Endothelial cell of umbilical vein (primary cell): Measurements from ENCODE around the gene ADAMTS19. TPM values are rescaled to one million over a fixed set of nuclear protein-coding genes. Genes with fewer than 3 reads are reported as not detected.

Experiments
- BruUV-seq: library from RNA; stranded (reverse); fragments of 400-500 nt; replicated peaks from 2 replicates; lab custom pipeline; 2021; lab: Mats Ljungman, UMichigan
- CTCF ChIA-PET: fragments of 300-600, 350-600 bp; sonication (Branson Sonifier 250); formaldehyde crosslinking; loops from one replicate; lab custom pipeline; 2021; ENCODE audit warnings: antibody characterized with exemption, inconsistent platforms; lab: Charles Lee
- POLR2A ChIA-PET: fragments of 300-600, 350-600 bp; sonication (Branson Sonifier 250); formaldehyde crosslinking; loops from one replicate; lab custom pipeline; 2021; ENCODE audit warnings: antibody characterized with exemption, inconsistent platforms; lab: Charles Lee
- DNase-seq: peaks from one replicate; pipeline ENCODE4 v3.0.0-alpha.2; 2011; ENCODE audit warnings: low read depth, low spot score
- FAIRE-seq: peaks from 2 replicates; lab custom pipeline; 2011; peaks lifted over from hg19 to GRCh38; lab: Jason Lieb, UNC
- H2AFZ ChIP-seq: 2 replicates; pipeline ENCODE4 v1.6.0; 2012; ENCODE audit warnings: low read depth, low read length, control low read depth, inconsistent platforms
- H3K27ac ChIP-seq: 2 replicates; pipeline ENCODE4 v1.5.1; 2011; ENCODE audit warnings: low read depth, mild to moderate bottlenecking, control low read depth, low read length, moderate library complexity; ENCODE audit not compliant: insufficient read depth
- H3K27me3 ChIP-seq, 2 experiments: 2 replicates each; pipeline versions ENCODE4 v1.6.0 to v1.6.1; 2011; ENCODE audit warnings: low read length in 2 of 2, mixed read lengths in 1 of 2; ENCODE audit not compliant: control insufficient read depth in 2 of 2, insufficient read depth in 2 of 2
- H3K36me3 ChIP-seq, 2 experiments: 2 replicates in 1 of 2; 3 replicates in 1 of 2; pipeline ENCODE4 v1.5.1; 2011; ENCODE audit warnings: low read length in 2 of 2, mild to moderate bottlenecking in 1 of 2, moderate library complexity in 1 of 2; ENCODE audit not compliant: control insufficient read depth in 2 of 2, insufficient read depth in 2 of 2; ENCODE audit errors: extremely low read depth in 1 of 2
- H3K4me1 ChIP-seq: 3 replicates; pipeline ENCODE4 v1.5.1; 2011; ENCODE audit warnings: mild to moderate bottlenecking, low read length; ENCODE audit not compliant: control insufficient read depth, insufficient read depth; ENCODE audit errors: extremely low read depth
- H3K4me2 ChIP-seq: 2 replicates; pipeline ENCODE4 v1.6.1; 2011; ENCODE audit warnings: low read length, control low read depth, mixed read lengths; ENCODE audit not compliant: insufficient read depth
- H3K4me3 ChIP-seq, 3 experiments: fragments of 200-600 bp in 1 of 3; sonication (generic), shearing (Covaris generic) in 1 of 3; replicated peaks in 1 of 3; 2 replicates each; pipeline ENCODE4 v1.5.1; 2011 to 2016; ENCODE audit warnings: control low read depth in 3 of 3, low read length in 3 of 3, mild to moderate bottlenecking in 2 of 3, inconsistent platforms in 1 of 3, low read depth in 1 of 3, moderate library complexity in 1 of 3; ENCODE audit not compliant: insufficient read depth in 1 of 3
- H3K79me2 ChIP-seq: 2 replicates; pipeline ENCODE4 v1.6.0; 2012; ENCODE audit warnings: low read length, inconsistent platforms; ENCODE audit not compliant: control insufficient read depth, insufficient read depth
- H3K9ac ChIP-seq: replicated peaks from 2 replicates; pipeline ENCODE3; 2011; ENCODE audit warnings: low read length, control low read depth; ENCODE audit not compliant: insufficient read depth; ENCODE audit errors: extremely low read depth
- H3K9me1 ChIP-seq: replicated peaks from 3 replicates; pipeline ENCODE4 v1.6.0; 2011; ENCODE audit warnings: mild to moderate bottlenecking, low read length; ENCODE audit not compliant: control insufficient read depth, insufficient read depth; ENCODE audit errors: extremely low read depth
- H3K9me3 ChIP-seq: replicated peaks from 2 replicates; pipeline ENCODE4 v1.5.1; 2012; ENCODE audit warnings: low read length, inconsistent platforms; ENCODE audit not compliant: control insufficient read depth, insufficient read depth
- H4K20me1 ChIP-seq: replicated peaks from 2 replicates; pipeline ENCODE3; 2011; ENCODE audit warnings: mild to moderate bottlenecking, low read length; ENCODE audit not compliant: control insufficient read depth, insufficient read depth; ENCODE audit errors: extremely low read depth
- EZH2 ChIP-seq: IDR thresholded peaks from 2 replicates; pipeline ENCODE4 v1.6.1; 2012; ENCODE audit warnings: borderline replicate concordance, low read depth, mild to moderate bottlenecking, moderate library complexity, low read length, inconsistent platforms; ENCODE audit not compliant: severe bottlenecking
- FOS ChIP-seq: IDR thresholded peaks from 2 replicates; pipeline ENCODE4 v1.6.1; 2011; ENCODE audit warnings: mild to moderate bottlenecking, low read length, moderate library complexity, borderline replicate concordance; ENCODE audit not compliant: insufficient read depth
- GATA2 ChIP-seq: IDR thresholded peaks from 2 replicates; pipeline ENCODE4 v1.7.0; 2011; ENCODE audit warnings: low read depth, mild to moderate bottlenecking, moderate library complexity, mixed read lengths, low read length; ENCODE audit not compliant: insufficient read length, insufficient read depth
- JUN ChIP-seq: IDR thresholded peaks from 2 replicates; pipeline ENCODE4 v1.6.1; 2011; ENCODE audit warnings: borderline replicate concordance, low read depth; ENCODE audit not compliant: insufficient read length, insufficient read depth
- MYC ChIP-seq: IDR thresholded peaks from one replicate; pipeline ENCODE4 v1.6.1; 2011; ENCODE audit warnings: mild to moderate bottlenecking, low read depth, low read length
- POLR2A ChIP-seq: IDR thresholded peaks from 2 replicates; pipeline ENCODE4 v1.6.1; 2012; ENCODE audit warnings: low read depth, mild to moderate bottlenecking, control low read depth, low read length
- POLR2AphosphoS5 ChIP-seq: IDR thresholded peaks from 2 replicates; pipeline ENCODE4 v1.6.1; 2012; ENCODE audit warnings: low read depth, mild to moderate bottlenecking, control low read depth, low read length, moderate library complexity; ENCODE audit not compliant: insufficient read depth
- dilution Hi-C: fragments of 300-500 bp; cut with MboI; formaldehyde crosslinking; loops from one replicate; pipeline ENCODE4 v1.15.0; 2019; ENCODE audit warnings: low sequenced_read_pairs; ENCODE audit not compliant: extremely low pct_ligation_motif_present
- intact Hi-C: fragments of 100-400 bp; cut with micrococcal nuclease; formaldehyde crosslinking; loops from one replicate; pipeline ENCODE4 v1.10.0; 2022
- polyA plus RNA-seq, 4 experiments: library from polyadenylated mRNA; depleted of rRNA in 3 of 4; stranded (reverse) in 3 of 4; unstranded in 1 of 4; fragments of >200 nt; gene quantifications; 2 replicates each; pipeline versions ENCODE4 v1.2.1 to v1.2.3, GENCODE V29; 2011 to 2012; ENCODE audit warnings: missing spikeins in 1 of 4
- total RNA-seq: library from RNA; stranded (reverse); gene quantifications from 2 replicates; pipeline ENCODE4 v1.2.3, GENCODE V29; 2021
- TF ChIP-seq, protein P1 (sequence below), 2 donors: IDR thresholded peaks; 1 replicate in 1 of 2; 2 replicates in 1 of 2; pipeline ENCODE4 v1.5.1; 2011; ENCODE audit warnings: low read length in 2 of 2, mild to moderate bottlenecking in 2 of 2, moderate library complexity in 2 of 2, control low read depth in 1 of 2, inconsistent platforms in 1 of 2, low read depth in 1 of 2; ENCODE audit not compliant: insufficient read depth in 1 of 2; ENCODE audit errors: extremely low read depth in 1 of 2
- TF ChIP-seq, protein P2 (sequence below): IDR thresholded peaks from 2 replicates; pipeline ENCODE4 v1.6.1; 2011; ENCODE audit not compliant: insufficient read depth, insufficient read length

The ADAMTS19 gene
- total and polyA plus RNA-seq, 2 donors (not counting 3 experiments of a cell fraction or from before 2014, with no cell fraction given): not detected

DNA sequence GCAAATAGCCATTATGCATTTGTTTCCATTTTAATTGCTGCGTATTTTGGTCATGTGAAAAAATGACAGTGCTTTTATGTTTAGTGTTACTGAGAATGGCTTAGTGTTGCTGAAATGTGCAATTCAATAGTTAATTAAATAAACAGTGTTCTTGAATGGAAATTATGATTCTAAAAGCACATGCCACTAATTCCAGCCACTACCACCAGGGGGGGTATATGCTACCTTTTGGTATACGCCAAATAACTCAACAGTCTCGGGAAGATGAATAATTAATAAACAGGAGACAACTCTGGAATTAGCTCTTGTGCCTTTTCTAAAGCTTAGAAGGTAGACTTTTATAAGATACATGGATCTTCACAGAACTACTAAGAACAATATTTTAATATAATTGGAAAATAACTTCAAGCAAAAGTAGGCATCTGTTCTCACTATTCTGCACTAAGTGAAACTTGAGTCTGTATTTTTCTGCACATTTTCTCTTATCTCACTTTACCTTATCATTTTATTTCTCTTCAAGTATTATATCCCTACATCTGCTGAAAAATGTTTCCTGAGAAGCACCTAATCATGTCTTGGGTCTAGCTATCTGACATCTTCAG lies 204.3 kb downstream of the ADAMTS19 start:
- DNase-seq (peak; percentile 80), FAIRE-seq (peak; percentile 52)
- BruUV-seq: no TSS peak
- no peaks in the 10 kb centered on the region for H3K4me1 ChIP-seq
- no peaks in the 10 kb centered on the region for H4K20me1 ChIP-seq
- H2AFZ ChIP-seq: no peak overlapping the region
- H3K79me2 ChIP-seq: no peaks in the 10 kb centered on the region
- H3K9me3 ChIP-seq: no peaks in the 10 kb centered on the region
- H3K4me2 ChIP-seq: peak overlapping the region; percentile 4
- intact Hi-C loops: loop anchor here (1.0 to 5.0 kb wide), 4 partner anchors 104 to 757 kb away; partner anchors contain the start of gene ADAMTS19
- TF ChIP-seq, protein P1, sequence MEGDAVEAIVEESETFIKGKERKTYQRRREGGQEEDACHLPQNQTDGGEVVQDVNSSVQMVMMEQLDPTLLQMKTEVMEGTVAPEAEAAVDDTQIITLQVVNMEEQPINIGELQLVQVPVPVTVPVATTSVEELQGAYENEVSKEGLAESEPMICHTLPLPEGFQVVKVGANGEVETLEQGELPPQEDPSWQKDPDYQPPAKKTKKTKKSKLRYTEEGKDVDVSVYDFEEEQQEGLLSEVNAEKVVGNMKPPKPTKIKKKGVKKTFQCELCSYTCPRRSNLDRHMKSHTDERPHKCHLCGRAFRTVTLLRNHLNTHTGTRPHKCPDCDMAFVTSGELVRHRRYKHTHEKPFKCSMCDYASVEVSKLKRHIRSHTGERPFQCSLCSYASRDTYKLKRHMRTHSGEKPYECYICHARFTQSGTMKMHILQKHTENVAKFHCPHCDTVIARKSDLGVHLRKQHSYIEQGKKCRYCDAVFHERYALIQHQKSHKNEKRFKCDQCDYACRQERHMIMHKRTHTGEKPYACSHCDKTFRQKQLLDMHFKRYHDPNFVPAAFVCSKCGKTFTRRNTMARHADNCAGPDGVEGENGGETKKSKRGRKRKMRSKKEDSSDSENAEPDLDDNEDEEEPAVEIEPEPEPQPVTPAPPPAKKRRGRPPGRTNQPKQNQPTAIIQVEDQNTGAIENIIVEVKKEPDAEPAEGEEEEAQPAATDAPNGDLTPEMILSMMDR (IDR thresholded peaks at IDR 0.05; ENCODE audit: extremely low read depth in 1 of 2, insufficient read depth in 1 of 2, low read depth in 1 of 2, low read length in 2 of 2): peak; percentile 73 to 74
- no peak for TF ChIP-seq GATA2
- no peak overlapping the region for H3K27ac ChIP-seq
- no peaks in the 10 kb centered on the region for H3K27me3 ChIP-seq
- no peaks in the 10 kb centered on the region for H3K9me1 ChIP-seq
- CTCF ChIA-PET: interaction anchor here (0.8 to 3.9 kb wide), 20 partner anchors 9 to 758 kb away, joined by 3 to 88 read pairs (median 6); no protein-coding TSS in a partner anchor
- no peaks in the 10 kb centered on the region for H3K36me3 ChIP-seq
- no peak overlapping the region for H3K4me3 ChIP-seq
- H3K9ac ChIP-seq: no peak overlapping the region
- POLR2A ChIA-PET: no interaction called here
- dilution Hi-C loops: no loop called here

DNA sequence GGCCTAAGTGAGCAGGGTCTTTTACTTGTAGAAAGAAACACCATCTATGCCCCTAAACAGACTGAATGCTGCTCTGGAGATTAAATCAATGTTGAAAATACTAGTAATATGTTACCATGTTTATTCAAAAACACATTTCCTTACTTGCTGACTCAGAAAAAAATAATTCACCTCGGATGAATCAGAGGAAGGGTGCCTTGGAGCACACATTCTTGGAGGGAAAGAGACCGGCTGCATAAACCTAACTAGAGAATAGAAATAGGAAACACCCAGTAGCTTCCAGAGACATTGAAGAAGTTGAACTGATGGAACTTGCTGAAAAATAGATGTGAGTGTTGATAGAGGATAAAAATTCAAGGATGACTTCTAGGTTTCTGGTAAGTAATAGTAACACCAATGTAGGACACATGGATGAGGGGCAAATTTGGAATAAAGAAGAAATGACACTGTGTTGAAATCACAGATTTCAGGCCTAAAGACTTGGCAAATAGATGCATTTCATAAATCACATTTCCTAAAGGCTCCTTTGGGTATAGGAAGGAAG lies 210.9 kb downstream of the ADAMTS19 start:
- no peaks in the 10 kb centered on the region for H3K9me3 ChIP-seq
- H4K20me1 ChIP-seq: no peaks in the 10 kb centered on the region
- H3K4me2 ChIP-seq: peak overlapping the region; percentile 85
- peaks cover 23% of the 10 kb centered on the region for H3K4me1 ChIP-seq
- CTCF ChIA-PET: interaction anchor here (0.9 to 2.2 kb wide), 4 partner anchors 11 to 102 kb away, joined by 3 to 8 read pairs (median 4); no protein-coding TSS in a partner anchor
- peak overlapping the region; percentile 59 for H2AFZ ChIP-seq
- TSS peak; percentile 42 for BruUV-seq
- H3K79me2 ChIP-seq: no peaks in the 10 kb centered on the region
- POLR2A ChIA-PET: no interaction called here
- H3K9me1 ChIP-seq: no peaks in the 10 kb centered on the region
- DNase-seq (peak; percentile 76), FAIRE-seq (peak; percentile 89)
- H3K36me3 ChIP-seq: no peaks in the 10 kb centered on the region
- H3K27me3 ChIP-seq: no peaks in the 10 kb centered on the region
- TF ChIP-seq POLR2A (no peak), JUN (peak; percentile 40), EZH2 (no peak), GATA2 (peak; percentile 39), FOS (peak; percentile 83), POLR2AphosphoS5 (peak; percentile 61), MYC (no peak)
- TF ChIP-seq, protein P1 (IDR thresholded peaks at IDR 0.05; ENCODE audit: extremely low read depth in 1 of 2, insufficient read depth in 1 of 2, low read depth in 1 of 2, low read length in 2 of 2): no peak
- TF ChIP-seq, protein P2, sequence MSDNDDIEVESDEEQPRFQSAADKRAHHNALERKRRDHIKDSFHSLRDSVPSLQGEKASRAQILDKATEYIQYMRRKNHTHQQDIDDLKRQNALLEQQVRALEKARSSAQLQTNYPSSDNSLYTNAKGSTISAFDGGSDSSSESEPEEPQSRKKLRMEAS: no peak
- peak overlapping the region; percentile 47 for H3K9ac ChIP-seq
- no peak overlapping the region for H3K4me3 ChIP-seq
- H3K27ac ChIP-seq: peak overlapping the region; percentile 70
- intact Hi-C loops: no loop called here
- dilution Hi-C loops: no loop called here
